Right renal pelvis (tissue), 4 donors: Measurements from ENCODE around the gene SETD1A. TPM values are rescaled to one million over a fixed set of nuclear protein-coding genes. Genes with fewer than 3 reads are reported as not detected.

Experiments
- DNase-seq, 4 donors: peaks; one replicate each; pipeline ENCODE4 v3.0.0-alpha.2; 2013; ENCODE audit warnings: low read depth in 4 of 4, low spot score in 3 of 4, missing footprints in 1 of 4
- polyA plus RNA-seq, 4 donors: library from polyadenylated mRNA; unstranded; fragments of 120-200 nt; gene quantifications; one replicate each; pipeline ENCODE4 v1.2.1, GENCODE V29; 2013; ENCODE audit not compliant: insufficient read length in 4 of 4

SETD1A gene
- polyA plus RNA-seq, 4 donors = 15.9 to 19.2 (median 16.4) TPM

DNA sequence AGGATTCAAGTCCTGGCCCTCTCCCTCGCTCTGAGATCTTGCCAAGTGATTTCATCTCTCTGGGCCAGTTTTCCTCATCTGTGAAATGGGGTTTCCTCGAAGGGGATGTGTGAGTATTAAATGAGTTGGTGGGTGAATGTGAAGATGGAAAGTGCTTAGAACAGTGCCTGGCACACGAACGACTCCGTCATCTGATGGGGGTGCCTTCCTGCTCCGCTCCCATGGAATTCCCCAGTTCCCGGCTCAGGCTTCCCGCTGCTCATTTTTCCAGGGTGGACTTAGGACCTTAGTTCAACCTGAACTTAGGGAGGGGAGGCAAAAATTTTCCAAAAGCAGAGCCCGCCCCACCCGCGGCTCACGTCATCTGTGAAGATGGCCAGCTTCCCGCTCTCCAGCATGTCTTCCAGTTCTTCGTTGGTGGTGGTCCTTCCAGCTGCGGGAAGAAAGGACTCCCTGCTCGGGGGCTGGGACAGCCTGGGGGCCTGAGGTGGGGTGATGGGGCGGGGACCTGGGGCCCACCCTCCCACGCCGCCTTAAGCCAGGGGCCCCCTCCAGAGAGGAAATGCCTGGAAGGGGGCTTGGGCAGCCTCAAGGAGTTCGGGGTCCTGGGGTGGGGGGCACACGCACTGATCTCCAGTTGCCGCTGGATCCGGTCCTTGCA lies 38.9 kb downstream of the SETD1A start:
- no peak for DNase-seq

DNA sequence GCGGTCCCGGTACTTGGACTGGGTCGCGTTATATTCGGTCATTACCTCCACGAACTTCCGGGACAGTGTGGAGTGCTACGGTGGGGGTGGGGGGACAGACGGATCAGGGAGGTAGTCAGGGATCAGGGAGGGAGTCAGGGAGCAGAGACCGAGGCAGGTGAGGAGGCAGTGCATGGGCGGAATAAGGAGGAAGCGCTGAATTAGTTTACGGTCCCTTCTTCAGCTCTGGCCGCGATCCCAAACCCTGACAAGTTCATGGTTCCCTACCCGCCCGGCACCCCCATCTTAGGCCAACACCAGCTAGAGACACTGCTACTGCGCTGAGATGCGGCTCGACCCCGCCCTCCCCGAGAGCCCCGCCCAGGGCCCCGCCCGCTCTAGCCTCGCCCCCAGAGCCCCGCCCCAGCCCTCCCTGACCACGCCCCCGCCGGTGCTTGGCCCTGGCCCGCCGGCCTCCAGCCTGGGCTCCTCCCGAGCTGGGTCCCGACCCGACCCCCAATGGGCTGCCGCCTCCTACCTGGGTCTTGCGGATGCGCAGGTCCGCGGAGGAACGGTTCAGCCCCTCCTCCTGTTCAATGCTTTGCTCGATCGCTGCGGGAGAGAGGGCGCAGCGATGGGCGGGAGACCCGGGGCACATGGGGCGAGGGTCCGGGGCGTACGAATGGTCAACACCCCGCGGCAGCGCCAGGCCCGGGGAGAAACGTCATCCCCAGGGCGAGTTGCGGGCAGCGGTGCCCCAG lies 39.6 kb downstream of the SETD1A start:
- no peak for DNase-seq

DNA sequence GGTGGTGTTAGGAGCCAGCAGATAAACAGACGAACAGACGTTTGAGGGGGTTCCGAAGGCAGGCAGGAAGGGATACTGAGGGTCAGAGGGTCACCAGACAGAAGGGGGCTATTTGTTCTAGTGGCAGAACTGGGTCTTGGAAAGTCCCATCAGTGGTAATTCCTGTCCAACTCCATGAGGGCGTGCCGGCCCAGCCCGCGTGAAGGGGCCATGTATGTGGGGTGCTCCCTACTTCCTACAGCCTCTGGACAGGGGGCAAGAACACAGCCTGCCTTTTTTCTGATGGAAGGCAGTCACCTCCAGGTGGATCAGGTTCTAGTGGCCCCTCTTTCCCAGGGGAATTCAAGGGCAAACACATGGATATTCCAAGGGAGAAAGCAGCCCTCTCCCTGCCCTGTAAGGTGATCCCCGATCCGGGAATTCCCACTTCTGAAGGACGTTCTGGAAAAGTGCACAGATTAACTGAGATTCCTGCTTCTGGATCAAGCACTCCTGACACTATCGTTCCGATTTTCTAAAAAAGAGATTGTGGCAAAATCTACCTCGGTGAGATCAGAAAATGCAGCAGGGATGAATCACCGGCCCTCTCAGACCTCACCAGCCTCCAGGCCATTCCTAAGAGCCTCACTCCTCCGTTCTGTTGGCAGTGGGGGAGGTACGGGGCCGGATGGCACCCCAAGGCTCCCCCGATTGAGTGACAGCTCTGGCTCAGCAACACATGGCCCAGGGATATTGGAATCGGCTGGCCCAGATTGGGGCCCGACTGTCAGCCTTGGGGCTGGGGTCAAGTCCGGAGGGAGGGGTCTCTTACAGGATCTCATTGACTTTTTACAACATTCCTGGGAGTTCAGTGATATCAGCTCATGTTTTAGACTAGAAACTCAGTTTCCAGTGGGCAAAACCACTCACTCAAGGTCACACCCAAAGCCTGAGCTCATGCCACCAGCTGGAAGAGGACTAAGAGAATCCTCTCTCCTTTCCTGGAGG lies 40.5 kb downstream of the SETD1A start:
- DNase-seq = no peak

DNA sequence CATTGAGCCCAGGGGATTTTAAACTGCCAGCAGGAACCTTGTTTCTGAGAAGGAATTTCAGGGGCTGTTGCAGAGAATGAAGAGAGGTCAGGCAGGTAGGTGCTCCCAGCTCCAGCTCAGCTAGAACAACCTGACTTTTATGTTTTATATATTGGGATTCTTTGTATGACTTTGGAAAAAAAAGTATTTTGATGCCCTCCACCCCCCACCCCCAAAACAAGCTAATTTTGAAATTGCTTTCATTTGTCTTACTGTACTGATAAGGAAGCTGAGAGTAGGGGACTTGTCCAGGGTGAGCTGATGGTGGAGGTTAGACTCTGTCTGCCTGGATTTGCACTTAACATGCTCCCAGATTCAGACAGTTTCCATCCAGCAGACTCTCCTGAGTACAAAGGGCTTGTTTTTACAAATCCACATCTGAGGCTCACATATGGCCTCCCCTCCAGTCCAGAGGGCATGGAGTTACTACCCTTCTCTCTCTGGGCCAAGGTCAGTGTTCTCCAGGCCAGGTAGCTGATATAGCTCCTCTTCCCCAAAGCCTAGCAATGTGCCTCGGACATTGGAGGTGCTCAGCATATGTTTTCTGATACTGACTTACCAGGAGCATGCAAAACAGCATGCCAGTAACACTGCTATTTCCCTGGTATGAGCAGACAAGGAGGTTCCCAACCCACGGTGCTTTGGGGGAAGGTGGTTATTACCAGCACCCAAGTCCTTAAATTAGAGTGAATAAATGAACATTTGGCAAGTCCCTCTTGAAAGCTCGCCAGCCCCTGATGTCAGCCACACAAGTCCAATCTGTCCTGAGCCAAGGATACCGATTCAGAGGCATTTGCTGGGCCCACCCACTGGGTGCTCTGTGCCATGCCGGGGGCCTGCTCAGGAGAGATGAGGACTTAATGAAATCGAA lies 41.6 kb downstream of the SETD1A start:
- DNase-seq = no peak

DNA sequence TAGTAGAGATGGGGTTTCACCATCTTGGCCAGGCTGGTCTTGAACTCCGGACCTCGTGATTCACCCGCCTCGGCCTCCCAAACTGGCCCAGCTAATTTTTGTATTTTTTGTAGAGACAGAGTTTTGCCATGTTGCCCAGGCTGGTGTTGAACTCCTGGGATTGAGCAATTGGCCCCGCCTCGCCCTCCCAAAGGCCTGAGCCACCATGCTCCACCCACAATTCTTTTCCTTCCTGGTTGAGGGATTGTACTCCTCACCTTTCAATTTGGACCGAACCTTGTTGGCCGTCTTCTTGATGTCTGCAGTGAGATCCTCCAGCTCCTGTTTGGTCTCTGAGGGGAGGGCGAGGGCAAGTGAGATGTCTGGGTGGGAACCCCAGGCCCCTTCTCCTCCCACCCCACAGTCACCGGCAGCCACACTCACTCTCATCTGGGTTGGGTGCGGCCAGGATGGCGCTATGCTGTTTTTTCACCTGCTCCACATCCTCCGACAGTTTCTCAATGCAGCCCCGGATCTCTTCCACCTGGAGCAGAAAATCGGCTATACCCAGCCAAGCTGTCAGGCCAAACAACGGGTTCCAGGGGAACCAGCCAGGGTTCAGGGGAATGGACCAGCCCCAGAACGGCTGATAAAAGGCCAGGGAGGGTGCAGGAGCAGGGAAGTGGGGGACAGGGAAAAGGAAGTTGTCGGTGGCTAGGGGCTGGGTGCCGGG lies 43.3 kb downstream of the SETD1A start:
- DNase-seq = no peak

DNA sequence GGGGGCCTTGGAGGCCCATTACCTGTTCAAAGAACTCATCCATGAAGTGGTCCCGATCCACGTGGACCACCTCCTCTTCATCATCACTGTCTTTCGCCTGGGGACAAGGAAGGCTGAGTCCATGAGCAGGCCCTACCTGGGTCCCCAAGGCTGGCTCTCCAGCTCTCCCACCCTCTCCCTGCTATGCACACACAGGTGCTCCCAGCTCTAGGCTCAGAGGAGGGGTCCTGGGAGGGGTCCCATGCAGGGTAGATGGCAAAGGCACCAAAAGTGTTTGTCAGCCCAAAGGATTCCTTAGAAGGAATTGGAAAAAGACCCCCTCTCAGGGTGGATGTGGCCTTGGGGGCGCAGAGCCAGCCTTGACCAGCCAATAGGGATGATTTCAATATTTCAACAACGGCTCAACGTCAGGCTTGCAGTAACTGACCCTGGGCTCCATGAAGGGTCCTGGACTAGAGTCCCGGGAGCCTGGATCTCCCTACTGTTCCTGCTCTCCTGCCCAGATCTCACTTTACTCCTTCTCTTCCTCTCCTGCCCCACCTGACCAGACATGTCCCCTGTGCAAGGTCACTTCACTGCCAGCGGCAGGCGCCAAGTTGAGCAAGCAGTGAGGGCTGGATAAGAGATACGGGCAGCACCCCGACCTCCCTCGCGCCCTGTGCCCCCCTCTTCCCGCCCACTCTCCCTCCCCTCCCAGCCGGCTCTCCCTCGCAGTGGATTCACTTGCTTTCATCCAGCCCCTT lies 44.1 kb downstream of the SETD1A start:
- DNase-seq = no peak

DNA sequence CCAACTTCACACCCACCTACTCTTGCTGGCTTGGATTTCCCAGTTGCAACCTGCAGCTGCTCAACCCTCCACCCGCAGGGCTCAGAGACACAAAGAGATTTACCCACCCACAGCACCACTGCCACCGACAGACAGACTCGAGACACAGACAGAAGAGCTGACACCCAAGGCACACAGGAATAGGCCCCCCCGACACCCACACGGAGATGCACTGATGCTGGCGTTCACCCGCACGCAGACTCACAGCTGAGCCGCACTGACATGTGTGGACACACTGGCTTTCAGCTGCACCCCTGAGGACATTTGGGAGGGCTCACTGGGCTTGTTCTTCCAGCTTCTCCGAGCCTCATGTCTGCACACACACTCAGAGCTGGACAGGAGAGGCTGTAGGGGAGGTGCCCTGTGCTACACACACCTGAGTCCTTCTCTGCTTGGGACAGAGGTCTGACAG lies 44.7 kb downstream of the SETD1A start:
- no peak for DNase-seq

DNA sequence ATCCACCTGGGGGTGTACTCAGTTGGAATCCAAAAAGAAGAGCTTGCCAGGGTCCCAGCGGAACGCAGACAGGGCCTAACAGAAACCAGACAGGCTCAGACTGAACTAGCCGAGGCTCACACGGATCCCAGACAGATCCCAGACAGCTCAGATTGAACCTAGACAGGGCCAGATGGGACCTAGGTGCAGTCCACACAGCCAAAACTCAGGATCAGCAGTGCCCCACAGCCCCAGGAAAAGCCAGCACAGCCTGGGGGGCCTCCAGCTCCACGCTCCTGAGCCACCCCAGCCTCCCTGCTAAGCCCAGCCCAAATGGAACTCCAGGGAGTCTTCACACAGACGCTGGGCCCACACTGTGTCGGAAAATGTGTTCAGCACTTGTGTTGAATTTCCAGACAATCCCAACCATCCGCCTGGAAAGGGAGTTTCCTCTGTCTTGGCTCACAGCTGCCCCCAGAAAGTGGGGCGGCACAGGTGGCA lies 45.3 kb downstream of the SETD1A start:
- DNase-seq = no peak

DNA sequence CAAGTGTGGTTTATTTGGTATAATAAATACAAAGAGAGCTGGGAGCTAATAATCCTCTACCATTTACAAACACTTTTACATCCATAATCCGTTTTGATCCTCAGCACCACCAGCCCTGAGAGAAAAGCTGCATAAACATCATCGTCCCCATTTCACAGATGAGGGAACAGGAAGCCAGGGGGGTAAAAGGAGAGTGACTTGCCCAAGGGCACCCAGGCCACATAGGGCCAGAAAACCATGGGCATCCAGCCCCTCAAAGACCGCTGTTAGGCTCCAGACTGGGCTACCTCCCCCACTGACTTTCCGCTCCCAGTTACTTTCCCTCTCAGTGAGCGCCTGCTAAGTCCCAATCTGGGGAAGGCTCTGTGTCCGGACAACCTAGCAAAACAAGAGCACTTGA lies 46.2 kb downstream of the SETD1A start:
- no peak for DNase-seq

DNA sequence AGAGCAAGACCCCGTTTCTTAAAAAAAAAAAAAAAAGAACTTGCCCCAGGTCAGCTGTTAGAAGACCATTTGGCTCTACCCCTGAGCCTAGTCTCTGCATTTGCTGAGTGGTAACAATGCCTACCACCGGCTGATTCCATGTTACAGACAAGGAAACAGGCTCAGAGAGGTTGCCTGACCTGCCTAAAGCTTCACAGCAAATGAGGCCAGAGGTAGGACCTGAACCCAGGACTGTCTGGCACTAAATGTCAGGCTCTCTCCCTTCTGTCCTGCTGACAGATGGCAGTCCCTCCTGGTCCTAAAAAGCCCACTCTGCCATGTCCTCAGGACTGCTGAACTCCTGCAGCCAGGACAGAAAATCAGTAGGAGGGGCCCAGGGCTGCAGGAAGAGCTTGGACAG lies 47.1 kb downstream of the SETD1A start:
- no peak for DNase-seq

DNA sequence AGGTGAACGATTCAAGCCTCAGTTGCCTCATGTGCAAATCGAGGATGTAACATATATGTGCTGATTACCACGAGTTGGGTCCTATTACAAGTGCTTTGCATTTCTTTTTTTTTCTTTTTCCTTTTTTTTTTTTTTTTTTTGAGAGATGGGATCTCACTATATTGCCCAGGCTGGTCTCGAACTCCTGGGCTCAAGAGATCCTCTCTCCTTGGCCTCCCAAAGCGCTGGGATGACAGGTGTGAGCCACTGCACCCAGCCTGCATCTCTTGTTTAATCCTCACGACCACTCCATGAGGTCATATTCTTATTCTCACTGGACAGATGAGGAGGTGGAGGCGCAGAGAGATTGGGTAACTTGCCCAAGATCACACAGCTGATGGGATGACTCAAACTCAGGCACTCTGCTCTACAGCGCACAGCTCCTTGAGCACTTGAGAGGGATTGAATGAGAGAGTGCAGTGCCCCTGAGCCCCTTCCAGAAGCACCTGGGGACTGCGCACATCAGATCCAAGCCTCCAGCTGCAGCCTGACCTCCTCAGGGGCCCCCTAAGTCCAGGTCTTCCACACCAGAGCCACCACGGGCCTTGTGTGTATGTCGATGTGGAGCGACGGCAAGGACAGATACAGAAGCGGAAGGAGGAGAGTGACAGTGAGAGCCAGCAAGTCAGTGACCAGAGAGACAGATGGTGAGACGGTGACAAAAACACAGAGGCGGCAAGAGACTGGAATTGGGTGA lies 48.0 kb downstream of the SETD1A start:
- no peak for DNase-seq

DNA sequence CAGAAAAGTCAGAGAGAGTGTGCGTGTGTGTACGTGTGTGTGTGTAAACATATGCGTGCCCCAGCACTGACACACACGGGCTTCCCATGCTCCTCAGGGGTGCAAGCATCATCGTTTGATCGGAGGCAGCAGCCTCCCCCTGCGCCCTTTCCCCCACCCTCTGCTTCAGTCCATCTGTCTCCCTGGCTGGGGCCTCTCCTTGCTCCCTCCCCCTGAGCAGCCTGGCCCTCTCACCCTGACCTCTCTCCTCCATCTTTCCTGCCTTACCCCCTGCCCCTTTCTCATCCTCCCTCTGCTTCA lies 48.5 kb downstream of the SETD1A start:
- DNase-seq = no peak

DNA sequence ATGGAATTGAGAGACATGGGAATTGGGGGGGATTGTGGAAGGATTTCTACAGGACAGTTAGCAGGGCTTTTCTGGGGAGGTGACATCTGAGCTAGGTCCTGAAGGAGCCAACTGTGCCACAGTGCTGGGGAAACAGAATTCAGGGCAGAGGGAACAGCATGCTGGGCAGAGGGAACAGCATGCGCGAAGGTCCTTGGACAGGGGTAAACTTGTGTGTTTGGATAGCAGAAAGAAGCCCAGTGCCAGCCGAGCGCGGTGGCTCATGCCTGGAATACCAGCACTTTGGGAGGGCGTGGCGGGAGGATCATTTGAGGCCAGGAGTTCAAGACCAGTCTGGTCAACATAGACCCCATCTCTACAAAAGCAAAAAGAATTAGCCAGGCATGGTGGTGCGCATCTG lies 49.0 kb downstream of the SETD1A start:
- DNase-seq = no peak

DNA sequence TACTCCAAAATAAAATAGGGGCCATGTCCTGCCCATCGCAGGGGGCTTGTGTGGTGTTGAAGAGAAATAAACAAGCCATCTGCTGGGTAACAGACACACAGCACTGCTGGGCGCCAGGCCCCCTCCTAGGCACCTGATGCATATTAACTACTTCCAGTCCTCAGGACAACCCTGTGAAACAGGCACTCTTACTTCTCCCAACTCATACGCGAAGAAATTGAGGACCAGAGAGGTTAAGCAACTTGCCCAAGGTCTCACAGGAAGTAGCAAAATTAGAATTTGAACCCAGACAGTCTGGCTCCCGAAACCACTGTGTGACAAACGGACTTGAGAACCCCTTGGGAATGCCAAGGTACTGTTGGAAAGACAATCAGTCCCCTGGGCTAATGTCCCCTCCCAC lies 50.1 kb downstream of the SETD1A start:
- DNase-seq = no peak

DNA sequence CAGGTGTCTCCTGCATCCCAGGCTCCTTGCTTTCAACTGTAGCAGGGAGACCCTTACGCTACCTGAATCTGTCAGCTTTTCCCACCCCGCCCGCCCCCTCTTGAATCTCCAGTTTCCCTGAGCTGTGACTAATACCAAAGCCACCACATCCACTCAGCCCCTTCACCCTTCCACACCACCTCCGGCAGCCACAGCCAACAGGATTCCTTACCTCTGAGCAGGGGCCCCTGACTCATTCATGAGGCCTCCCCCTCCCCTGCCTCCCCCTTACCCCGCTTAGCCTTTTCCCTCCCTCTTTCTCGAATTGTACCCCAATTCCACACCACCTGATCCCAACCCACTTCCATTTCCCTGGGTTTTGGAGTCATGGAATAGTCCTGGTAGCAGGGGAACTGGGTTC lies 50.6 kb downstream of the SETD1A start:
- DNase-seq = no peak

DNA sequence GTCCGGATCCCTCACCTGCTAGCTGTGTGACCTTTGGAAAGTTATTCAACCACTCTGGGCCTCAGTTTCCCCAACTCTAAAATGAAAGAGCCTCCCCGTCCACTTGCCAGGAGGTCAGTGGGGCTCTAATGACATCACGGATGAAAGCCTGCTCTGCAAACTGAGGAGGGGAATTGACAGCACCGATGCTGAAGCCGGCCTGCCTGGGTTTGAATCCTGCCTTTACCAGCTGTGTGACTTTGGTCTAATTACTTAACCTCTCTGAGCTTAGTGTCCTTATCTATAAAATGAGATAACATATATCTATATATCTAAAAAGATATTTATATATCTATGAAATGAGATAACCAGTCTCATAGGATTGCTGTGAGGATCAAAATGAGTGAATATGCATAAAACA lies 51.0 kb downstream of the SETD1A start:
- no peak for DNase-seq

DNA sequence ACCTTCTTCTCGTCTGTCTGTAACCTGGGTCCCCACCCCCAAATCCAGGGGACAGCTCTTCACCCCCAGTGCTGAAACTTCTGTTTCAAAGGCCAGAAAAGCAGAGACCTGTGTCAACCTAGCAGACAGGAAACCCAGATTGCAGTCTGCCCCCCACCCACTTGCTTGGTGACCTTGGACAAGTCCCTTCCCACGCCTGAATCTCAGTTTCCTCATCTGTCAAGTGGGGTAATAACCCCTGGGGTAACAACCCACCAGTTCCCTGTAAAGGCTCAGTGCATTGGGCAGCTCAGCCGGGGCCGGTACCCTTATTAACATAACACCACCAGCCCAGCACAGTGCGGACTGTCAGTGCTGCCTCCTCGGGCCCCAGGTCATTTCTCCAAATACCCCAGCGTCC lies 51.6 kb downstream of the SETD1A start:
- DNase-seq = no peak

DNA sequence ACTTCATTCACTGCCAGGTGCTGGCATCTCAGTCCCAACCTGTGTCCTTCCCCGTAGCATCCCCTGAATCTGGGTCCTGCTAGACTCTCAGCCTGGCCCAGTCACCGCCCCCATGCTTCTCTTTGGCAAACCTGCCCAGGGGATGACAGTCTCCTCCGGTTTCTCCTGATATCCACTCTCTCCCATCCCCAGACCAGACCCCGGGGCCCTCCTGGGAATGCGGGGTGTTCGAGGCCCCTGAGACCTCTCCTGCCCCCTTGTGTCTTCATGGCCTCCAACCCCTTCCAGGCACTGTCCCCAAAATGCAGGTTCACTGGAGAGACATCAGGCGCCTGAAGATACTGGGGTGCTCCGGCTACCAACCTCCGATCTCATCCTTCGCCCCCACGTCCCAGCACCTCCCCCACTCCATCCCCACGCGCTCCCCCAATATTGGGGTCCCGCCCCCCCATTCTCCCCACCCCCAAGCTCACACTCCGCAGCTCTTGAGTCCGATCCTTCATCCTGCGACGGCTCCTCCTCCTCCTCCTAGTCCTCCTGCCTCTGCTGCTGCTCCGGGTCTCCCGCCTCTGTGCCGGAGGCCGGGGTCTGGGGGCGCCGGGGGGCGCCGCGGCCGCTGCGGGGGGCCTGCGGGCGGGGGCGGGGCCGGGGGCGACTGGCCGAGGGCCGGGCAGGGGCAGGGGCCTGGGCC lies 52.5 kb downstream of the SETD1A start:
- DNase-seq = no peak
